K562 (cell line): ENCODE measurements around the gene BTF3L4. TPM values are rescaled to one million over a fixed set of nuclear protein-coding genes. Genes with fewer than 3 reads are reported as not detected.

Experiments
- ASH1L ChIP-seq: fragments of 450-650 bp; IDR thresholded peaks from 2 replicates; pipeline ENCODE4 v1.6.1; 2018; ENCODE audit warnings: borderline replicate concordance, mild to moderate bottlenecking, low read depth; ENCODE audit not compliant: partially characterized antibody
- ATF7 ChIP-seq: fragments of 450-650 bp; IDR thresholded peaks from 2 replicates; pipeline ENCODE4 v1.7.1; 2014; ENCODE audit warnings: mild to moderate bottlenecking, moderate library complexity
- HIVEP1 ChIP-seq: fragments of 250-450 bp; sonication (Bioruptor Pico); IDR thresholded peaks from 2 replicates; pipeline ENCODE4 v1.4.0; 2020; ENCODE audit warnings: mild to moderate bottlenecking
- MECOM ChIP-seq: fragments of 250-450 bp; sonication (Bioruptor Pico); IDR thresholded peaks from 2 replicates; pipeline ENCODE4 v1.8.0; 2022; ENCODE audit warnings: inconsistent platforms
- MIER1 ChIP-seq: fragments of 450-650 bp; IDR thresholded peaks from 2 replicates; pipeline ENCODE4 v1.6.1; 2016; ENCODE audit warnings: antibody characterized with exemption, mild to moderate bottlenecking, low read depth
- NCOA6 ChIP-seq: fragments of 450-650 bp; IDR thresholded peaks from 2 replicates; pipeline ENCODE4 v1.6.1; 2017; ENCODE audit warnings: mild to moderate bottlenecking
- NR2C2 ChIP-seq, 2 experiments: fragments of 200-800 bp in 1 of 2; sonication (Bioruptor generic) in 1 of 2; sonication (generic) in 1 of 2; formaldehyde crosslinking in 1 of 2; IDR thresholded peaks; 2 replicates each; pipeline versions ENCODE4 v1.6.1 to v1.8.0; 2016 to 2022; ENCODE audit warnings: mild to moderate bottlenecking in 1 of 2, missing compliant biosample characterization in 1 of 2, missing genetic modification characterization in 1 of 2, missing genetic modification reagents in 1 of 2
- TAF1 ChIP-seq: IDR thresholded peaks from 2 replicates; pipeline ENCODE4 v1.6.1; 2011; ENCODE audit warnings: mild to moderate bottlenecking, low read length, moderate library complexity; ENCODE audit not compliant: insufficient read depth, control insufficient read depth, severe bottlenecking; ENCODE audit errors: extremely low read depth
- TEAD1 ChIP-seq, 2 experiments: fragments of 450-650 bp in 1 of 2; sonication (generic) in 1 of 2; formaldehyde crosslinking; IDR thresholded peaks; 2 replicates each; pipeline versions ENCODE4 v1.4.0 to v1.8.0; 2020 to 2022; ENCODE audit warnings: mild to moderate bottlenecking in 2 of 2, missing genetic modification reagents in 1 of 2
- ZKSCAN8 ChIP-seq: fragments of 200-800 bp; sonication (Bioruptor generic); IDR thresholded peaks from 2 replicates; pipeline ENCODE4 v1.6.1; 2016; ENCODE audit warnings: missing genetic modification characterization, missing compliant biosample characterization
- ZNF324 ChIP-seq: fragments of 250-450 bp; sonication (Bioruptor Pico); IDR thresholded peaks from 2 replicates; pipeline ENCODE4 v1.4.0; 2020; ENCODE audit warnings: mild to moderate bottlenecking
- polyA plus RNA-seq, 8 experiments: library from polyadenylated mRNA; depleted of rRNA in 4 of 8; stranded (reverse) in 5 of 8; unstranded in 3 of 8; fragments of >200 nt; fragmentation: Nextera tagmentation in 2 of 8; fragmentation: Illumina TruSeq in 1 of 8; extraction: Ambion mirVana in 2 of 8; extraction: Trizol in 1 of 8; gene quantifications; 2 replicates each; pipeline versions ENCODE4 v1.2.1 to v1.2.3, GENCODE V29; 2011 to 2014; ENCODE audit warnings: inconsistent platforms in 1 of 8, missing spikeins in 1 of 8
- total RNA-seq, 7 experiments: library from RNA; depleted of rRNA in 6 of 7; stranded (reverse); fragments of >200 nt in 6 of 7; fragmentation: Illumina TruSeq in 2 of 7; extraction: Trizol in 2 of 7; gene quantifications; 2 replicates each; pipeline versions ENCODE4 v1.2.1 to v1.2.3, GENCODE V29; 2011 to 2021; ENCODE audit warnings: low replicate concordance in 1 of 7
- TF ChIP-seq, protein P1 (sequence below), 3 experiments: fragments of 200-800 bp in 1 of 3; fragments of 250-450 bp in 1 of 3; fragments of 450-650 bp in 1 of 3; sonication (Bioruptor Pico) in 1 of 3; sonication (Bioruptor generic) in 1 of 3; formaldehyde crosslinking in 1 of 3; IDR thresholded peaks; 2 replicates each; pipeline versions ENCODE4 v1.6.1 to v1.8.0; 2016 to 2022; ENCODE audit warnings: mild to moderate bottlenecking in 2 of 3, missing genetic modification characterization in 2 of 3, missing compliant biosample characterization in 1 of 3, moderate library complexity in 1 of 3
- TF ChIP-seq, protein P2 (sequence below): fragments of 200-600 bp; sonication (generic); IDR thresholded peaks from one replicate; pipeline ENCODE4 v1.6.1; 2012; ENCODE audit warnings: mild to moderate bottlenecking, low read depth, low read length, inconsistent platforms

Gene BTF3L4
- total and polyA plus RNA-seq, 9 of the 15 experiments (the other 6 are each of a cell fraction or from before 2014, with no cell fraction given), result 40.1 to 106 (median 88.8) TPM

DNA sequence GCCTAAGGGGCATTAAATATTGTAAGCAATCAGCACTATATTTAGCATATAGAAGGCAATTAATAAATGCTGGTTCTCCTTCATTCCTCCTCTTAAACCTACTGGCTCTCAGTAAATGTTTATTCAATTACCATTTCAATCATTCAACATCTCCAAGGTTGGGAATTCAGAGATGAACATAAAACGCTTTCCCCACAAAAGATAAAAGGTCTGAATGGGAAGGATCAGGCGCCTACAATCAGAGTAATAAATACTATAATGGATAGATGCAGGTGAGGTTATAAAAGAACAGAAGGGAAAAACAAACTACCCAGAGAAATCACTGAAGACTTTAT is 22.1 kb upstream of the BTF3L4 start (continued):
- TF ChIP-seq, protein P1, sequence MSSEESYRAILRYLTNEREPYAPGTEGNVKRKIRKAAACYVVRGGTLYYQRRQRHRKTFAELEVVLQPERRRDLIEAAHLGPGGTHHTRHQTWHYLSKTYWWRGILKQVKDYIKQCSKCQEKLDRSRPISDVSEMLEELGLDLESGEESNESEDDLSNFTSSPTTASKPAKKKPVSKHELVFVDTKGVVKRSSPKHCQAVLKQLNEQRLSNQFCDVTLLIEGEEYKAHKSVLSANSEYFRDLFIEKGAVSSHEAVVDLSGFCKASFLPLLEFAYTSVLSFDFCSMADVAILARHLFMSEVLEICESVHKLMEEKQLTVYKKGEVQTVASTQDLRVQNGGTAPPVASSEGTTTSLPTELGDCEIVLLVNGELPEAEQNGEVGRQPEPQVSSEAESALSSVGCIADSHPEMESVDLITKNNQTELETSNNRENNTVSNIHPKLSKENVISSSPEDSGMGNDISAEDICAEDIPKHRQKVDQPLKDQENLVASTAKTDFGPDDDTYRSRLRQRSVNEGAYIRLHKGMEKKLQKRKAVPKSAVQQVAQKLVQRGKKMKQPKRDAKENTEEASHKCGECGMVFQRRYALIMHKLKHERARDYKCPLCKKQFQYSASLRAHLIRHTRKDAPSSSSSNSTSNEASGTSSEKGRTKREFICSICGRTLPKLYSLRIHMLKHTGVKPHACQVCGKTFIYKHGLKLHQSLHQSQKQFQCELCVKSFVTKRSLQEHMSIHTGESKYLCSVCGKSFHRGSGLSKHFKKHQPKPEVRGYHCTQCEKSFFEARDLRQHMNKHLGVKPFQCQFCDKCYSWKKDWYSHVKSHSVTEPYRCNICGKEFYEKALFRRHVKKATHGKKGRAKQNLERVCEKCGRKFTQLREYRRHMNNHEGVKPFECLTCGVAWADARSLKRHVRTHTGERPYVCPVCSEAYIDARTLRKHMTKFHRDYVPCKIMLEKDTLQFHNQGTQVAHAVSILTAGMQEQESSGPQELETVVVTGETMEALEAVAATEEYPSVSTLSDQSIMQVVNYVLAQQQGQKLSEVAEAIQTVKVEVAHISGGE (CRISPR knock-in tag; IDR thresholded peaks at IDR 0.05), result 0 out of 6 replicates have a peak, but pooled peaks of 1 of the 3 experiments have one; percentile 11
- 0 out of 2 replicates have a peak, but pooled peaks have one; percentile 5 for TF ChIP-seq ZNF324
- no peak for TF ChIP-seq MIER1
- no peak for TF ChIP-seq ATF7
- TF ChIP-seq HIVEP1 (CRISPR knock-in tag), result no peak
- 0 out of 2 replicates have a peak, but pooled peaks have one; percentile 29 for TF ChIP-seq NCOA6
- peak; percentile 2 for TF ChIP-seq ASH1L
- no peak for TF ChIP-seq TEAD1 (CRISPR knock-in tag; IDR thresholded peaks at IDR 0.05)
- TF ChIP-seq TAF1, result no peak
- TF ChIP-seq MECOM (CRISPR knock-in tag), result no peak
- no peak for TF ChIP-seq ZKSCAN8 (CRISPR knock-in tag)
- TF ChIP-seq, protein P2, sequence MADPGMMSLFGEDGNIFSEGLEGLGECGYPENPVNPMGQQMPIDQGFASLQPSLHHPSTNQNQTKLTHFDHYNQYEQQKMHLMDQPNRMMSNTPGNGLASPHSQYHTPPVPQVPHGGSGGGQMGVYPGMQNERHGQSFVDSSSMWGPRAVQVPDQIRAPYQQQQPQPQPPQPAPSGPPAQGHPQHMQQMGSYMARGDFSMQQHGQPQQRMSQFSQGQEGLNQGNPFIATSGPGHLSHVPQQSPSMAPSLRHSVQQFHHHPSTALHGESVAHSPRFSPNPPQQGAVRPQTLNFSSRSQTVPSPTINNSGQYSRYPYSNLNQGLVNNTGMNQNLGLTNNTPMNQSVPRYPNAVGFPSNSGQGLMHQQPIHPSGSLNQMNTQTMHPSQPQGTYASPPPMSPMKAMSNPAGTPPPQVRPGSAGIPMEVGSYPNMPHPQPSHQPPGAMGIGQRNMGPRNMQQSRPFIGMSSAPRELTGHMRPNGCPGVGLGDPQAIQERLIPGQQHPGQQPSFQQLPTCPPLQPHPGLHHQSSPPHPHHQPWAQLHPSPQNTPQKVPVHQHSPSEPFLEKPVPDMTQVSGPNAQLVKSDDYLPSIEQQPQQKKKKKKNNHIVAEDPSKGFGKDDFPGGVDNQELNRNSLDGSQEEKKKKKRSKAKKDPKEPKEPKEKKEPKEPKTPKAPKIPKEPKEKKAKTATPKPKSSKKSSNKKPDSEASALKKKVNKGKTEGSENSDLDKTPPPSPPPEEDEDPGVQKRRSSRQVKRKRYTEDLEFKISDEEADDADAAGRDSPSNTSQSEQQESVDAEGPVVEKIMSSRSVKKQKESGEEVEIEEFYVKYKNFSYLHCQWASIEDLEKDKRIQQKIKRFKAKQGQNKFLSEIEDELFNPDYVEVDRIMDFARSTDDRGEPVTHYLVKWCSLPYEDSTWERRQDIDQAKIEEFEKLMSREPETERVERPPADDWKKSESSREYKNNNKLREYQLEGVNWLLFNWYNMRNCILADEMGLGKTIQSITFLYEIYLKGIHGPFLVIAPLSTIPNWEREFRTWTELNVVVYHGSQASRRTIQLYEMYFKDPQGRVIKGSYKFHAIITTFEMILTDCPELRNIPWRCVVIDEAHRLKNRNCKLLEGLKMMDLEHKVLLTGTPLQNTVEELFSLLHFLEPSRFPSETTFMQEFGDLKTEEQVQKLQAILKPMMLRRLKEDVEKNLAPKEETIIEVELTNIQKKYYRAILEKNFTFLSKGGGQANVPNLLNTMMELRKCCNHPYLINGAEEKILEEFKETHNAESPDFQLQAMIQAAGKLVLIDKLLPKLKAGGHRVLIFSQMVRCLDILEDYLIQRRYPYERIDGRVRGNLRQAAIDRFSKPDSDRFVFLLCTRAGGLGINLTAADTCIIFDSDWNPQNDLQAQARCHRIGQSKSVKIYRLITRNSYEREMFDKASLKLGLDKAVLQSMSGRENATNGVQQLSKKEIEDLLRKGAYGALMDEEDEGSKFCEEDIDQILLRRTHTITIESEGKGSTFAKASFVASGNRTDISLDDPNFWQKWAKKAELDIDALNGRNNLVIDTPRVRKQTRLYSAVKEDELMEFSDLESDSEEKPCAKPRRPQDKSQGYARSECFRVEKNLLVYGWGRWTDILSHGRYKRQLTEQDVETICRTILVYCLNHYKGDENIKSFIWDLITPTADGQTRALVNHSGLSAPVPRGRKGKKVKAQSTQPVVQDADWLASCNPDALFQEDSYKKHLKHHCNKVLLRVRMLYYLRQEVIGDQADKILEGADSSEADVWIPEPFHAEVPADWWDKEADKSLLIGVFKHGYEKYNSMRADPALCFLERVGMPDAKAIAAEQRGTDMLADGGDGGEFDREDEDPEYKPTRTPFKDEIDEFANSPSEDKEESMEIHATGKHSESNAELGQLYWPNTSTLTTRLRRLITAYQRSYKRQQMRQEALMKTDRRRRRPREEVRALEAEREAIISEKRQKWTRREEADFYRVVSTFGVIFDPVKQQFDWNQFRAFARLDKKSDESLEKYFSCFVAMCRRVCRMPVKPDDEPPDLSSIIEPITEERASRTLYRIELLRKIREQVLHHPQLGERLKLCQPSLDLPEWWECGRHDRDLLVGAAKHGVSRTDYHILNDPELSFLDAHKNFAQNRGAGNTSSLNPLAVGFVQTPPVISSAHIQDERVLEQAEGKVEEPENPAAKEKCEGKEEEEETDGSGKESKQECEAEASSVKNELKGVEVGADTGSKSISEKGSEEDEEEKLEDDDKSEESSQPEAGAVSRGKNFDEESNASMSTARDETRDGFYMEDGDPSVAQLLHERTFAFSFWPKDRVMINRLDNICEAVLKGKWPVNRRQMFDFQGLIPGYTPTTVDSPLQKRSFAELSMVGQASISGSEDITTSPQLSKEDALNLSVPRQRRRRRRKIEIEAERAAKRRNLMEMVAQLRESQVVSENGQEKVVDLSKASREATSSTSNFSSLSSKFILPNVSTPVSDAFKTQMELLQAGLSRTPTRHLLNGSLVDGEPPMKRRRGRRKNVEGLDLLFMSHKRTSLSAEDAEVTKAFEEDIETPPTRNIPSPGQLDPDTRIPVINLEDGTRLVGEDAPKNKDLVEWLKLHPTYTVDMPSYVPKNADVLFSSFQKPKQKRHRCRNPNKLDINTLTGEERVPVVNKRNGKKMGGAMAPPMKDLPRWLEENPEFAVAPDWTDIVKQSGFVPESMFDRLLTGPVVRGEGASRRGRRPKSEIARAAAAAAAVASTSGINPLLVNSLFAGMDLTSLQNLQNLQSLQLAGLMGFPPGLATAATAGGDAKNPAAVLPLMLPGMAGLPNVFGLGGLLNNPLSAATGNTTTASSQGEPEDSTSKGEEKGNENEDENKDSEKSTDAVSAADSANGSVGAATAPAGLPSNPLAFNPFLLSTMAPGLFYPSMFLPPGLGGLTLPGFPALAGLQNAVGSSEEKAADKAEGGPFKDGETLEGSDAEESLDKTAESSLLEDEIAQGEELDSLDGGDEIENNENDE, result no peak
- no peak for TF ChIP-seq NR2C2 (CRISPR knock-in tag; IDR thresholded peaks at IDR 0.05)
- TF ChIP-seq NR2C2 (tag; IDR thresholded peaks at IDR 0.05), result 0 out of 2 replicates have a peak, but pooled peaks have one; percentile 72
